ENCODE data around the gene CREBBP. TPM values are rescaled to one million over a fixed set of nuclear protein-coding genes. Genes with fewer than 3 reads are reported as not detected.

CREBBP gene
- total and polyA plus RNA-seq, 2 donors (not counting 3 experiments of a cell fraction or from before 2014, with no cell fraction given): 13.8 to 72.7 TPM

DNA sequence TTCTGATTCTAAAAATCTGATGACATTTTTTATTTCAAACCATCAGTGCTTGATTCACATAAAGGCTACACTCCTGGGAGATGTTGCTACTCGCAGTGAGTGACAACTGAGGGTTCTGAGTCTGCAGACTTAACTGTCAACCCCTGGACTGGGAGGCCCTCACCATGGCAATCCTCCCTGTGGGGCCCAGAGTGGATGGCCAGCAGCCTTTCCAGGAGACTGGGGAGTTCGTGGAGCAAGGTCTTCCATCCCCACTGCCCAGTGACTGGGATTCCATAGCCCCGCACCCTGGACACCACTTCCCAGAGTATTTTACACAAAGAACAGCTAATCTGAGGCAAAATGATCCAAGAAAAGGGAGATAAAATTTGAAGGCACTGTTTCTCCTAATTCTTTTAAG lies 59.3 kb downstream of the CREBBP start:
- Histone ChIP-seq H3K9me3 (replicated peaks; ENCODE audit: control insufficient read depth, insufficient read depth, low read length) (no peaks in the 10 kb centered on the region), H3K4me2 (ENCODE audit: insufficient read depth, low read length) (no peak overlapping the region), H3K9me1 (replicated peaks; ENCODE audit: control insufficient read depth, extremely low read depth, insufficient read depth, low read length) (no peaks in the 10 kb centered on the region), H3K79me2 (ENCODE audit: control insufficient read depth, insufficient read depth, low read length) (peaks cover 88% of the 10 kb centered on the region), H3K27me3 (ENCODE audit: control insufficient read depth in 2 of 2, insufficient read depth in 2 of 2, low read length in 2 of 2) (no peaks in the 10 kb centered on the region), H2AFZ (ENCODE audit: low read depth, low read length) (no peak overlapping the region), H3K9ac (replicated peaks; ENCODE audit: extremely low read depth, insufficient read depth, low read length) (no peak overlapping the region), H3K36me3 (ENCODE audit: control insufficient read depth in 2 of 2, extremely low read depth in 1 of 2, insufficient read depth in 2 of 2, low read length in 2 of 2) (no peaks in the 10 kb centered on the region), H3K4me1 (ENCODE audit: control insufficient read depth, extremely low read depth, insufficient read depth, low read length) (peaks cover 25% of the 10 kb centered on the region), H4K20me1 (replicated peaks; ENCODE audit: control insufficient read depth, extremely low read depth, insufficient read depth, low read length) (peaks cover 14% of the 10 kb centered on the region), H3K27ac (ENCODE audit: insufficient read depth, low read depth, low read length) (no peak overlapping the region), H3K4me3 (replicated peaks in 1 of 3; ENCODE audit: insufficient read depth in 1 of 3, low read depth in 1 of 3, low read length in 3 of 3) (no peak overlapping the region)
- no TSS peak for BruUV-seq (replicated peaks)
- dilution Hi-C loops (cut with MboI; ENCODE audit: extremely low pct_ligation_motif_present, low sequenced_read_pairs) (no loop called here), intact Hi-C loops (cut with micrococcal nuclease) (loop anchor here (2.0 kb wide), 1 partner anchor 16 kb away; no protein-coding TSS in a partner anchor)
- FAIRE-seq (no peak), DNase-seq (ENCODE audit: low read depth, low spot score) (no peak)
- ChIA-PET POLR2A (no interaction called here), CTCF (no interaction called here)
- TF ChIP-seq GATA2 (IDR thresholded peaks at IDR 0.05; ENCODE audit: insufficient read depth, insufficient read length, low read depth, low read length) (no peak), EZH2 (IDR thresholded peaks at IDR 0.05; ENCODE audit: borderline replicate concordance, low read depth, low read length, severe bottlenecking) (no peak), JUN (IDR thresholded peaks at IDR 0.05; ENCODE audit: borderline replicate concordance, insufficient read depth, insufficient read length, low read depth) (no peak), FOS (IDR thresholded peaks at IDR 0.05; ENCODE audit: borderline replicate concordance, insufficient read depth, low read length) (no peak), POLR2A (IDR thresholded peaks at IDR 0.05; ENCODE audit: low read depth, low read length) (no peak), MYC (IDR thresholded peaks at IDR 0.05; ENCODE audit: low read depth, low read length) (no peak), POLR2AphosphoS5 (IDR thresholded peaks at IDR 0.05; ENCODE audit: insufficient read depth, low read depth, low read length) (no peak)
- TF ChIP-seq, protein P1, sequence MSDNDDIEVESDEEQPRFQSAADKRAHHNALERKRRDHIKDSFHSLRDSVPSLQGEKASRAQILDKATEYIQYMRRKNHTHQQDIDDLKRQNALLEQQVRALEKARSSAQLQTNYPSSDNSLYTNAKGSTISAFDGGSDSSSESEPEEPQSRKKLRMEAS (IDR thresholded peaks at IDR 0.05; ENCODE audit: insufficient read depth, insufficient read length): no peak
- TF ChIP-seq, protein P2, sequence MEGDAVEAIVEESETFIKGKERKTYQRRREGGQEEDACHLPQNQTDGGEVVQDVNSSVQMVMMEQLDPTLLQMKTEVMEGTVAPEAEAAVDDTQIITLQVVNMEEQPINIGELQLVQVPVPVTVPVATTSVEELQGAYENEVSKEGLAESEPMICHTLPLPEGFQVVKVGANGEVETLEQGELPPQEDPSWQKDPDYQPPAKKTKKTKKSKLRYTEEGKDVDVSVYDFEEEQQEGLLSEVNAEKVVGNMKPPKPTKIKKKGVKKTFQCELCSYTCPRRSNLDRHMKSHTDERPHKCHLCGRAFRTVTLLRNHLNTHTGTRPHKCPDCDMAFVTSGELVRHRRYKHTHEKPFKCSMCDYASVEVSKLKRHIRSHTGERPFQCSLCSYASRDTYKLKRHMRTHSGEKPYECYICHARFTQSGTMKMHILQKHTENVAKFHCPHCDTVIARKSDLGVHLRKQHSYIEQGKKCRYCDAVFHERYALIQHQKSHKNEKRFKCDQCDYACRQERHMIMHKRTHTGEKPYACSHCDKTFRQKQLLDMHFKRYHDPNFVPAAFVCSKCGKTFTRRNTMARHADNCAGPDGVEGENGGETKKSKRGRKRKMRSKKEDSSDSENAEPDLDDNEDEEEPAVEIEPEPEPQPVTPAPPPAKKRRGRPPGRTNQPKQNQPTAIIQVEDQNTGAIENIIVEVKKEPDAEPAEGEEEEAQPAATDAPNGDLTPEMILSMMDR (IDR thresholded peaks at IDR 0.05; ENCODE audit: extremely low read depth in 1 of 2, insufficient read depth in 1 of 2, low read depth in 1 of 2, low read length in 2 of 2): no peak

Data from endothelial cell of umbilical vein (primary cell).